ENCODE results near the gene FKTN. TPM values are rescaled to one million over a fixed set of nuclear protein-coding genes. Genes with fewer than 3 reads are reported as not detected.

Gene FKTN
- total RNA-seq, 2 donors from 2014 or later = 11.7 to 20.8 TPM

GRCh38 chr9:105625088-105625487 is 67.2 kb downstream of the FKTN start:
- Mint-ChIP-seq H3K9me3 (no peaks in the 10 kb centered on the region), H3K27me3 (ENCODE audit: insufficient read depth) (no peaks in the 10 kb centered on the region), H3K36me3 (ENCODE audit: low read depth) (peaks cover 2% of the 10 kb centered on the region), H3K4me3 (no peak overlapping the region), H3K4me1 (peaks cover 2% of the 10 kb centered on the region), H3K27ac (no peak overlapping the region)
- H3K36me3 ChIP-seq (ENCODE audit: control insufficient read depth, insufficient read depth, low read length) = peaks cover 3% of the 10 kb centered on the region
- H3K9me3 ChIP-seq (ENCODE audit: control insufficient read depth, low read length) = no peaks in the 10 kb centered on the region
- DNase-seq = no peak
- no peaks in the 10 kb centered on the region for H3K4me1 ChIP-seq (ENCODE audit: control insufficient read depth, insufficient read depth, low read length)
- H3K4me3 ChIP-seq (ENCODE audit: low read length) = no peak overlapping the region
- no peak overlapping the region for H3K9ac ChIP-seq (ENCODE audit: extremely low read depth, low read length, poor library complexity, severe bottlenecking)
- no peak for TF ChIP-seq CTCF (conservative IDR thresholded peaks at IDR 0.05)
- no peaks in the 10 kb centered on the region for H3K27me3 ChIP-seq (ENCODE audit: control insufficient read depth, insufficient read depth, low read length, poor library complexity, severe bottlenecking)
- H3K27ac ChIP-seq (ENCODE audit: low read depth, low read length) = no peak overlapping the region
- WGBS, 2 experiments (ENCODE audit: insufficient coverage in 1 of 2, insufficient read length in 1 of 2) = 53 to 86% methylated on average over 1 of the region's 1 CpG

DNA sequence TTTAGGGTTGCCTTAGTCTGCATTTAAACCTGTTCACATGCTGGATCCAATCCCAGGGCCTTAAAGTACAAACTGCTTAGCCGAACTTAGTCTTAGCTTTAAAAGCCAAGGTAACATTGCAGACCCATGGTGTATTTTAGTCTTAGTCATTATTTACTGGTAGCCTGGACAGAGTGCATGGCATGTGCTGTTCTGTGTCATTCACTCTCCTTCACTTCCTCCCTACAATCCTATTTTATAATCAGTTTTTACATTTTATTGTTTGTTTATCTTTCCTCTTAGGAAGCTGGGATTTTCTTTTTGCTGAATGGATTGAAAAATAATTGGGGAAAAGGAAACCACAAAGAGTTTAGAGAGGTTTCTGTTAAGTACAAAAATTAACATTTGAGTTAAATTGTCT is 74.9 kb downstream of the FKTN start:
- H3K27ac Mint-ChIP-seq = no peak overlapping the region
- TF ChIP-seq CTCF (conservative IDR thresholded peaks at IDR 0.05) = no peak
- no peaks in the 10 kb centered on the region for H3K4me1 Mint-ChIP-seq
- no peaks in the 10 kb centered on the region for H3K27me3 Mint-ChIP-seq (ENCODE audit: insufficient read depth)
- Histone ChIP-seq H3K4me1 (ENCODE audit: control insufficient read depth, insufficient read depth, low read length) (no peaks in the 10 kb centered on the region), H3K9me3 (ENCODE audit: control insufficient read depth, low read length) (no peaks in the 10 kb centered on the region), H3K36me3 (ENCODE audit: control insufficient read depth, insufficient read depth, low read length) (peaks cover 5% of the 10 kb centered on the region), H3K27ac (ENCODE audit: low read depth, low read length) (no peak overlapping the region), H3K4me3 (ENCODE audit: low read length) (no peak overlapping the region), H3K27me3 (ENCODE audit: control insufficient read depth, insufficient read depth, low read length, poor library complexity, severe bottlenecking) (no peaks in the 10 kb centered on the region), H3K9ac (ENCODE audit: extremely low read depth, low read length, poor library complexity, severe bottlenecking) (no peak overlapping the region)
- DNase-seq = no peak
- WGBS, 2 experiments (ENCODE audit: insufficient coverage in 1 of 2, insufficient read length in 1 of 2) = 80 to 94% methylated on average over 1 of the region's 1 CpG
- H3K36me3 Mint-ChIP-seq (ENCODE audit: low read depth) = peaks cover 2% of the 10 kb centered on the region
- no peak overlapping the region for H3K4me3 Mint-ChIP-seq
- H3K9me3 Mint-ChIP-seq = no peaks in the 10 kb centered on the region

DNA sequence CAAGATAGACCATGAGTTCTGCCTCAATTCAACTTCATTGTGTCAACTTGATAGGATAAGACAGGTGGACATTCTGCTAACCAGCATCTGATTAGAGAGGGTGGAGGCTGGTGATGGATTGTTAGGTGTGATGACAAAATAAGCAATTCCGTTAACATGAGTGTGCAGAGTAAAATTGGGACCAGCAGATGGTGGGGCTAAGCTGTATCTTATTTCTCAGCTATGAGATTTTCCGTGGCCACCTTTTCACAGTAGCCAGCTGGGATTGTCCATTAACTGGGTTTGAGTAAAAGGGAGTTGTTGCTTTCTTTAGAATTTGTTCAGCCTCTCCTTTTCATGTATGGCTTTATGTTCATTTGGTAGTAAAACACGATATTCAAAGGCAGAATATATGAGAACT is 75.5 kb downstream of the FKTN start:
- H3K27ac Mint-ChIP-seq = no peak overlapping the region
- 94 to 100% methylated on average over 2 to 3 of the region's 3 CpGs for WGBS, 2 experiments (ENCODE audit: insufficient coverage in 1 of 2, insufficient read length in 1 of 2)
- no peaks in the 10 kb centered on the region for H3K4me1 ChIP-seq (ENCODE audit: control insufficient read depth, insufficient read depth, low read length)
- peaks cover 2% of the 10 kb centered on the region for H3K36me3 Mint-ChIP-seq (ENCODE audit: low read depth)
- H3K27ac ChIP-seq (ENCODE audit: low read depth, low read length) = no peak overlapping the region
- peaks cover 5% of the 10 kb centered on the region for H3K36me3 ChIP-seq (ENCODE audit: control insufficient read depth, insufficient read depth, low read length)
- no peaks in the 10 kb centered on the region for H3K27me3 Mint-ChIP-seq (ENCODE audit: insufficient read depth)
- no peaks in the 10 kb centered on the region for H3K27me3 ChIP-seq (ENCODE audit: control insufficient read depth, insufficient read depth, low read length, poor library complexity, severe bottlenecking)
- no peak overlapping the region for H3K4me3 ChIP-seq (ENCODE audit: low read length)
- no peak for TF ChIP-seq CTCF (conservative IDR thresholded peaks at IDR 0.05)
- H3K4me3 Mint-ChIP-seq = no peak overlapping the region
- DNase-seq = no peak
- no peak overlapping the region for H3K9ac ChIP-seq (ENCODE audit: extremely low read depth, low read length, poor library complexity, severe bottlenecking)
- no peaks in the 10 kb centered on the region for H3K4me1 Mint-ChIP-seq
- no peaks in the 10 kb centered on the region for H3K9me3 Mint-ChIP-seq
- no peaks in the 10 kb centered on the region for H3K9me3 ChIP-seq (ENCODE audit: control insufficient read depth, low read length)

Measured in endodermal cell (in vitro differentiated cells).